ENCODE measurements around the gene AUP1. TPM values are rescaled to one million over a fixed set of nuclear protein-coding genes. Genes with fewer than 3 reads are reported as not detected.

AUP1 gene
- total RNA-seq, 1 donor from 2014 or later, result 170 TPM

DNA sequence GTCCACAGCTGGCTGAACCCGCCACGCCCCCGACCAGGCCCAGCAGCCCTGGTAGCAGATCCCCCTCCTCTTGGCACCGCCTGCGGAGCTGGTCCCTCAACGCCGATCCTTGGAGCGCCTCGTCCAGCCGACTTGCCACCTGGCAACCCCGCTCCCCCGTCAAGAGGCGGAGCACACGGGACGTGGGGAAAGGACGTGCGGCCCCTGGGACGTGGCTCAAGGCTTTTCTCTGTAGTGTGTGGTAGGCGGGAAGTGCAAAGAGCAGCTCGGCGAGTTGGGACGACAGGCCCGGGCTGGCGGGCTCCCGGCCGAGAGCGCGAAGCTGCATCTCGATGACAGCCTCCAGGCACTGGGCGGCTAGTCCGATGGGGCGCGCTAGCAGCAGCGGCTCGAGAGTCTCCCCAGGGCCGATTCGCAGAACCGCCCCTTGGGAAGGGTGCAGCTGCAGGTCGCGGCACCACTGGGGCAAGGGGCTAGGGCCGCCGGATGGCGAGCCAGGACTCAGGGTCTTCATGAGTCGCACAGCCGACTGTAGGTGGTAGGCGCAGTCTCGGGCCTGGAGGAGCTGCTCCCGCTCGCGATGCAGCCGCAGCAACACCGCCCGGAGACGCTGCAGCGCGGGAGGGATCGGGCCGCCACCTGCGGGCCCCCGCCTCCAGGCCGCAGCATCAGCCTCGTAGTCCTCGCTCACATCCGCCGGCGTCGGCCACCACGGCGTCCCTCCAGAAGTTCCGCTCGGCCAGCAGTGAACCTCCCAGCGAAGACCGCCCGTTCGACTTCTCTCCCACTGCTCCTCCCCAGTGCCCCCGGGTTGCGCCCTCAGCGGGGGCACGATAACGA is 47.3 kb downstream of the AUP1 start:
- Mint-ChIP-seq H3K27me3 (no peaks in the 10 kb centered on the region), H3K9me3 (no peaks in the 10 kb centered on the region), H3K4me1 (peaks cover 33% of the 10 kb centered on the region), H3K36me3 (ENCODE audit: low read depth) (peaks cover 35% of the 10 kb centered on the region), H3K4me3 (peak overlapping the region; percentile 91), H3K27ac (peak overlapping the region; percentile 99)
- peak; percentile 90 for DNase-seq
- intact Hi-C loops (cut with micrococcal nuclease), result loop anchor here (1.0 to 2.0 kb wide), 3 partner anchors 10 to 61 kb away; partner anchors contain the start of genes C2orf81, LBX2, MRPL53 and WDR54

DNA sequence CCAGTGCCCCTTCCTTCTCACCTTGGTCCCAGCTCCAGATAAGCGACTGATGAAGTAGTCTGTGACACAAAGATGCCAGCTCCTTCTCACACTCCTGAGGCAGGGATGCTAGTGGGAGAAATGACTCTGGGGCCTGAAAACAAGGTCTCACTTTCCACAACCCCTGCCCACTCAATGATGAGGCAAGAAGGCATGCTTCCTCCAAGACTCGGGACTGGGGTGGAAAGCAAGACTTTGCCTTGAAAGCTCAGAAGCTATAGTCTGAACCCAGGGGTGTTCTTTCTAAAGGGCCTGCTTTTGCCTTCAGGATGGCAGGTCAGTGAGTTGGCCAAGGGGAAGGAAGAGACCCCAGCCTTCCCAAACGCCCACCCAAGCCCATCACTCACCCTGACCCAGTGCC is 48.1 kb downstream of the AUP1 start:
- DNase-seq, result peak; percentile 58
- H3K27me3 Mint-ChIP-seq, result no peaks in the 10 kb centered on the region
- no peaks in the 10 kb centered on the region for H3K9me3 Mint-ChIP-seq
- intact Hi-C loops (cut with micrococcal nuclease), result no loop called here
- H3K36me3 Mint-ChIP-seq (ENCODE audit: low read depth), result peaks cover 35% of the 10 kb centered on the region
- peaks cover 32% of the 10 kb centered on the region for H3K4me1 Mint-ChIP-seq
- H3K4me3 Mint-ChIP-seq, result peak overlapping the region; percentile 91
- H3K27ac Mint-ChIP-seq, result no peak overlapping the region

Other genes starting within 250 kb of the AUP1 start
- gene SLC4A5, start 186.3 kb downstream of the AUP1 start, total RNA-seq, result 0.93 and 1.4 TPM in 2 replicates
- 87.1 and 87.2 TPM in 2 replicates for gene DCTN1, start 149.4 kb downstream of the AUP1 start, total RNA-seq
- gene C2orf81, start 108.1 kb downstream of the AUP1 start, total RNA-seq, result 1.7 and 2.0 TPM in 2 replicates
- gene WDR54, start 108.0 kb downstream of the AUP1 start, total RNA-seq, result 72.1 and 78.2 TPM in 2 replicates
- gene RTKN, start 87.8 kb downstream of the AUP1 start, total RNA-seq, result 1.1 and 2.2 TPM in 2 replicates
- gene INO80B, start 74.6 kb downstream of the AUP1 start, total RNA-seq, result 51.8 and 54.5 TPM in 2 replicates
- gene WBP1, start 71.3 kb downstream of the AUP1 start, total RNA-seq, result 28.8 and 29.0 TPM in 2 replicates
- 84.2 and 85.7 TPM in 2 replicates for gene MOGS, start 64.3 kb downstream of the AUP1 start, total RNA-seq
- gene MRPL53, start 57.0 kb downstream of the AUP1 start, total RNA-seq, result 89.0 and 115 TPM in 2 replicates
- 26.5 and 26.9 TPM in 2 replicates for gene CCDC142, start 46.7 kb downstream of the AUP1 start, total RNA-seq
- gene TTC31, start 46.6 kb downstream of the AUP1 start, total RNA-seq, result 27.1 and 31.5 TPM in 2 replicates
- gene LBX2, start 30.1 kb downstream of the AUP1 start, total RNA-seq, result 0.36 and 0.40 TPM in 2 replicates
- gene PCGF1, start 22.0 kb downstream of the AUP1 start, total RNA-seq, result 43.3 and 45.8 TPM in 2 replicates
- 0.54 and 0.70 TPM in 2 replicates for gene TLX2, start 15.3 kb downstream of the AUP1 start, total RNA-seq
- gene DQX1, start 3.5 kb downstream of the AUP1 start, total RNA-seq, result 0.59 and 0.68 TPM in 2 replicates
- 49.6 and 56.4 TPM in 2 replicates for gene HTRA2, start 227 bp upstream of the AUP1 start, total RNA-seq
- 1.5 and 1.7 TPM in 2 replicates for gene LOXL3, start 24.2 kb upstream of the AUP1 start, total RNA-seq
- 33.8 and 34.2 TPM in 2 replicates for gene DOK1, start 25.0 kb upstream of the AUP1 start, total RNA-seq
- not detected in 2 replicates for gene M1AP, start 118.6 kb upstream of the AUP1 start, total RNA-seq
- 3.5 and 4.8 TPM in 2 replicates for gene SEMA4F, start 124.5 kb upstream of the AUP1 start, total RNA-seq